Heart right ventricle (tissue), 16 donors: ENCODE measurements around the gene TRAM2. TPM values are rescaled to one million over a fixed set of nuclear protein-coding genes. Genes with fewer than 3 reads are reported as not detected.
A peak's percentile ranks its signal among the peaks of the same experiment; 100 is the strongest.

Experiments
- ATAC-seq, 8 donors: fragments of 200-7000 bp; cut with Tn5 transposase; one replicate each; pipeline ENCODE4 v1.9.1; 2020; ENCODE audit warnings: mild to moderate bottlenecking in 8 of 8, moderate library complexity in 8 of 8, moderate number of reproducible peaks in 1 of 8
- DNase-seq, 2 donors: peaks; one replicate each; pipeline ENCODE4 v3.0.0-alpha.2; 2020
- H3K27ac ChIP-seq, 10 donors: fragments of 200-600 bp; sonication (generic) in 2 of 10; one replicate each; pipeline versions ENCODE4 v1.5.0 to v1.8.0; 2020 to 2022; ENCODE audit warnings: mild to moderate bottlenecking in 3 of 10
- H3K27me3 ChIP-seq, 7 donors: fragments of 200-600 bp; one replicate each; pipeline ENCODE4 v1.8.0; 2021 to 2022; ENCODE audit warnings: mild to moderate bottlenecking in 2 of 7
- H3K36me3 ChIP-seq, 9 donors: fragments of 200-600 bp; sonication (generic) in 1 of 9; one replicate each; pipeline versions ENCODE4 v1.5.0 to v1.8.0; 2020 to 2022; ENCODE audit warnings: mild to moderate bottlenecking in 2 of 9
- H3K4me1 ChIP-seq, 9 donors: fragments of 200-600 bp; sonication (generic) in 1 of 9; one replicate each; pipeline versions ENCODE4 v1.5.0 to v1.8.0; 2020 to 2022; ENCODE audit warnings: mild to moderate bottlenecking in 4 of 9
- H3K4me3 ChIP-seq, 10 donors: fragments of 200-600 bp; sonication (generic) in 2 of 10; one replicate each; pipeline versions ENCODE4 v1.5.0 to v1.8.0; 2020 to 2022; ENCODE audit warnings: mild to moderate bottlenecking in 7 of 10, moderate library complexity in 2 of 10
- H3K9me3 ChIP-seq, 11 donors: fragments of 200-600 bp in 10 of 11; sonication (generic) in 2 of 11; one replicate each; pipeline versions ENCODE4 v1.5.0 to v1.8.0; 2013 to 2022; ENCODE audit warnings: mild to moderate bottlenecking in 2 of 11, control low read depth in 1 of 11, moderate library complexity in 1 of 11
- CTCF ChIP-seq, 9 donors: fragments of 200-600 bp; sonication (generic) in 2 of 9; IDR thresholded peaks; one replicate each; pipeline versions ENCODE4 v1.5.0 to v1.8.0; 2021 to 2022; ENCODE audit warnings: antibody characterized with exemption in 9 of 9, mild to moderate bottlenecking in 5 of 9, moderate library complexity in 1 of 9
- WGBS, 2 donors: extraction: QIAGEN DNeasy Blood & Tissue Kit; methylation state at CpG; one replicate each; pipeline ENCODE4 v1.1.7; 2013; ENCODE audit warnings: inconsistent platforms in 1 of 2; 5-methylcytosine and 5-hydroxymethylcytosine counted together
- intact Hi-C, 10 donors: fragments of 100-400 bp; cut with DNase I; formaldehyde crosslinking; loops; one replicate each; pipeline versions ENCODE4 v1.11.1 to v1.14.2; 2022
- polyA plus RNA-seq, 2 donors: library from polyadenylated mRNA; stranded (reverse); fragments of 200-250 nt; gene quantifications; one replicate each; pipeline ENCODE4 v1.2.3, GENCODE V29; 2013
- total RNA-seq, 10 donors: library from RNA; stranded (reverse); fragmentation: NEBNext Ultra II Directional in 3 of 10; extraction: Animal tissue kit (Norgen Biotek cat#: 25700) in 3 of 10; gene quantifications; one replicate each; pipeline versions ENCODE4 v1.2.1 to v1.2.4, GENCODE V29; 2021 to 2023
- donor health status: Arrhythmogenic right ventricular cardiomyopathy.
- donor health status: ischemic (EF 13 %, LVEDD 7.1; RV severe dilation, severe dysfunction).
- donor health status: healthy with polysubstance abuse.
- donor health status: DM: no; HTN: yes; CAD: no.
- donor health status: DM: no; HTN: no; CAD: no.
- donor health status: ischemic (EF 25% LVEDD 6.9; RV normal size, moderate dysfunction).
- donor health status: ischemic (EF 25% LVEDD 5.7; RV mildly dilated, moderate dysfunction).
- donor health status: healthy.
- donor health status: DM: yes; HTN: yes; CAD: no.
- donor health status: Ischemic cardiomyopathy.
- donor health status: ischemic (EF 35%, LVEDD 5.7; RV mildly dilated, moderate dysfunction).
- donor health status: nonischemic (EF 11% LVEDD 7.7; RV severe dilation, severe dysfunction).
- donor health status: DM: yes; HTN: yes; CAD: no.
- donor health status: PGD.
- donor health status: ischemic (EF 29% LVEDD 5.4; RV normal size, mild dysfunction).
- donor health status: nonischemic (EF 23%, LVEDD 6.1; RV moderate dilation, normal function).

Gene TRAM2
- total and polyA plus RNA-seq, 12 donors = 5.0 to 17.3 (median 10.6) TPM

- H3K4me3 ChIP-seq = peak overlapping the region; percentile 71 to 97 (median 84)
- no peak for TF ChIP-seq CTCF (IDR thresholded peaks at IDR 0.05)
- no peaks in the 10 kb centered on the region for H3K27me3 ChIP-seq
- ATAC-seq (peak in 5 of 8 donors; percentile 0 to 11 (median 5)), DNase-seq (no peak)
- no peaks in the 10 kb centered on the region for H3K9me3 ChIP-seq
- peaks cover 0 to 4% (median 0%) of the 10 kb centered on the region in 9 donors for H3K36me3 ChIP-seq
- H3K4me1 ChIP-seq = peaks cover 3 to 68% (median 58%) of the 10 kb centered on the region in 9 donors
- 21 to 28% methylated on average over 8 of the region's 8 CpGs for WGBS, 2 donors
- peak overlapping the region; percentile 96 to 100 (median 99) for H3K27ac ChIP-seq
- intact Hi-C loops = loop anchor here in 9 of 10 donors (2.0 to 10.0 kb wide), 7 partner anchors 59 to 159 kb away; no protein-coding TSS in a partner anchor
Measured at GRCh38 chr6:52576054-52576391, 837 bp downstream of the TRAM2 start.

GRCh38 chr6:52575502-52575892 is 1.4 kb downstream of the TRAM2 start:
- no peak for TF ChIP-seq CTCF (IDR thresholded peaks at IDR 0.05)
- DNase-seq (no peak), ATAC-seq (no peak)
- Histone ChIP-seq H3K4me1 (peaks cover 3 to 73% (median 63%) of the 10 kb centered on the region in 9 donors), H3K4me3 (peak overlapping the region in 9 of 10 donors; percentile 71 to 97 (median 87)), H3K9me3 (no peaks in the 10 kb centered on the region), H3K27me3 (no peaks in the 10 kb centered on the region), H3K27ac (peak overlapping the region in 8 of 10 donors; percentile 96 to 100 (median 99)), H3K36me3 (peaks cover 0 to 4% (median 0%) of the 10 kb centered on the region in 9 donors)
- intact Hi-C loops = loop anchor here in 9 of 10 donors (2.0 to 10.0 kb wide), 5 partner anchors 58 to 158 kb away; no protein-coding TSS in a partner anchor
- whole genome bisulfite sequencing, 2 donors = 30 to 38% methylated on average over 10 of the region's 10 CpGs

GRCh38 chr6:52574709-52575501 is 2.0 kb downstream of the TRAM2 start:
- ATAC-seq (peak in 2 of 8 donors; percentile 29 to 39), DNase-seq (peak in 1 of 2 donors; percentile 32)
- H3K9me3 ChIP-seq = no peaks in the 10 kb centered on the region
- peak overlapping the region in 9 of 10 donors; percentile 71 to 97 (median 87) for H3K4me3 ChIP-seq
- H3K4me1 ChIP-seq = peaks cover 5 to 79% (median 69%) of the 10 kb centered on the region in 9 donors
- H3K27me3 ChIP-seq = no peaks in the 10 kb centered on the region
- H3K36me3 ChIP-seq = no peaks in the 10 kb centered on the region
- no peak for TF ChIP-seq CTCF (IDR thresholded peaks at IDR 0.05)
- 38 to 49% methylated on average over 13 of the region's 13 CpGs for WGBS, 2 donors
- intact Hi-C loops = loop anchor here in 9 of 10 donors (2.0 to 10.0 kb wide), 5 partner anchors 58 to 158 kb away; no protein-coding TSS in a partner anchor
- peak overlapping the region in 8 of 10 donors; percentile 96 to 100 (median 99) for H3K27ac ChIP-seq

- H3K4me1 ChIP-seq = peaks cover 7 to 91% (median 84%) of the 10 kb centered on the region in 9 donors
- H3K27ac ChIP-seq = peak overlapping the region in 7 of 10 donors; percentile 4 to 99 (median 52)
- H3K9me3 ChIP-seq = no peaks in the 10 kb centered on the region
- TF ChIP-seq CTCF (IDR thresholded peaks at IDR 0.05) = no peak
- no peaks in the 10 kb centered on the region for H3K36me3 ChIP-seq
- DNase-seq (no peak), ATAC-seq (no peak)
- no peaks in the 10 kb centered on the region for H3K27me3 ChIP-seq
- 9 to 26% methylated on average over 2 of the region's 2 CpGs for WGBS, 2 donors
- intact Hi-C loops = loop anchor here in 3 of 10 donors (2.0 to 10.0 kb wide), 3 partner anchors 56 to 58 kb away; no protein-coding TSS in a partner anchor
- no peak overlapping the region for H3K4me3 ChIP-seq
Measured at GRCh38 chr6:52573295-52573694, 3.6 kb downstream of the TRAM2 start.
